Measurements from ENCODE around the gene FAM117A. TPM values are rescaled to one million over a fixed set of nuclear protein-coding genes. Genes with fewer than 3 reads are reported as not detected.

FAM117A gene
- total and polyA plus RNA-seq, 2 of the 4 experiments (the other 2 are of a cell fraction): 0.72 to 3.4 TPM

- Histone ChIP-seq H3K18ac (ENCODE audit: low read depth, low read length) (no peak overlapping the region), H2BK15ac (ENCODE audit: low read depth, low read length) (no peak overlapping the region), H4K20me1 (ENCODE audit: insufficient read depth, low read length) (0 out of 2 replicates have a peak, but pooled peaks cover 2% of the 10 kb centered on the region), H3K4me3 (ENCODE audit: insufficient read depth, low read depth, low read length) (no peak overlapping the region), H3K23ac (ENCODE audit: low read depth, low read length) (no peak overlapping the region), H3K9me3 (ENCODE audit: control insufficient read depth, insufficient read depth, low read length) (no peaks in the 10 kb centered on the region), H2AK9ac (replicated peaks; ENCODE audit: low read depth, low read length, poor library complexity) (no peak overlapping the region), H3K36me3 (ENCODE audit: control insufficient read depth, insufficient read depth, low read length) (no peaks in the 10 kb centered on the region), H4K5ac (ENCODE audit: low read depth, low read length) (no peak overlapping the region), H3K56ac (ENCODE audit: extremely low read depth, insufficient read depth, low read length) (no peak overlapping the region), H4K8ac (ENCODE audit: low read depth in 2 of 2, low read length in 2 of 2) (no peak overlapping the region), H3K27ac (ENCODE audit: insufficient read depth, low read length) (no peak overlapping the region), H3K27me3 (ENCODE audit: control insufficient read depth, insufficient read depth, low read length) (no peaks in the 10 kb centered on the region), H2BK5ac (ENCODE audit: low read depth, low read length, poor library complexity, severe bottlenecking) (no peak overlapping the region), H2AK5ac (ENCODE audit: low read depth, low read length) (no peak overlapping the region; the same call in 1 of the 2 replicates), H3K79me1 (ENCODE audit: low read depth in 1 of 2, low read length in 2 of 2) (peaks cover 8 to 11% of the 10 kb centered on the region in 2 experiments; a peak in 3 of 4 replicates), H3K9me1 (ENCODE audit: insufficient read depth, low read length) (peaks cover 7% of the 10 kb centered on the region; the same call in 1 of the 2 replicates), H2AFZ (replicated peaks; ENCODE audit: low read length, poor library complexity) (no peak overlapping the region), H3K9ac (ENCODE audit: low read depth, low read length) (no peak overlapping the region), H4K91ac (ENCODE audit: insufficient read depth, low read depth, low read length) (no peak overlapping the region), H3K4ac (ENCODE audit: low read depth, low read length) (no peak overlapping the region), H3K14ac (replicated peaks; ENCODE audit: low read depth, low read length) (no peak overlapping the region), H2BK20ac (ENCODE audit: low read depth, low read length) (no peak overlapping the region), H3K4me1 (ENCODE audit: control insufficient read depth, insufficient read depth, low read length) (peaks cover 3% of the 10 kb centered on the region), H3K4me2 (ENCODE audit: low read depth, low read length) (no peak overlapping the region), H2BK120ac (ENCODE audit: low read depth, low read length) (no peak overlapping the region)
- ATAC-seq (ENCODE audit: low read depth) (no peak), DNase-seq (no peak)
- intact Hi-C loops (cut with micrococcal nuclease) (no loop called here), in situ Hi-C loops (cut with MboI; ENCODE audit: low sequenced_read_pairs) (loop anchor here (10.0 kb wide), 1 partner anchor 219 kb away; no protein-coding TSS in a partner anchor), dilution Hi-C loops (cut with HindIII; ENCODE audit: low sequenced_read_pairs, unreplicated experiment) (no loop called here)
- TF ChIP-seq MAFK (IDR thresholded peaks at IDR 0.05; ENCODE audit: low read depth, low read length) (no peak), SMC3 (IDR thresholded peaks at IDR 0.05; ENCODE audit: low read depth, low read length) (no peak), FOS (IDR thresholded peaks at IDR 0.05; ENCODE audit: low read depth, low read length) (no peak), RFX5 (IDR thresholded peaks at IDR 0.05; ENCODE audit: low read depth, low read length) (no peak), CEBPB (IDR thresholded peaks at IDR 0.05; ENCODE audit: low read depth, low read length) (no peak), USF2 (IDR thresholded peaks at IDR 0.05; ENCODE audit: low read depth, low read length) (no peak), NFE2L2 (IDR thresholded peaks at IDR 0.05; ENCODE audit: low read depth, low read length) (no peak), POLR2A (IDR thresholded peaks at IDR 0.05; ENCODE audit: low read depth, low read length) (no peak), RCOR1 (IDR thresholded peaks at IDR 0.05; ENCODE audit: insufficient replicate concordance, low read length) (no peak), MAZ (IDR thresholded peaks at IDR 0.05; ENCODE audit: borderline replicate concordance, low read depth, low read length) (no peak), CTCF (conservative IDR thresholded peaks at IDR 0.05; ENCODE audit: low read depth, low read length) (no peak)
- ChIA-PET CTCF (interaction anchor here (0.6 to 1.0 kb wide), 2 partner anchors 75 to 210 kb away, joined by 3 to 5 read pairs; no protein-coding TSS in a partner anchor), POLR2A (ENCODE audit: unreplicated experiment) (no interaction called here)
- no TSS peak for BruUV-seq (replicated peaks)
Observed at GRCh38 chr17:49783791-49784190, 19.9 kb upstream of the FAM117A start.
